Measurements from ENCODE around the gene DNLZ.

DNA sequence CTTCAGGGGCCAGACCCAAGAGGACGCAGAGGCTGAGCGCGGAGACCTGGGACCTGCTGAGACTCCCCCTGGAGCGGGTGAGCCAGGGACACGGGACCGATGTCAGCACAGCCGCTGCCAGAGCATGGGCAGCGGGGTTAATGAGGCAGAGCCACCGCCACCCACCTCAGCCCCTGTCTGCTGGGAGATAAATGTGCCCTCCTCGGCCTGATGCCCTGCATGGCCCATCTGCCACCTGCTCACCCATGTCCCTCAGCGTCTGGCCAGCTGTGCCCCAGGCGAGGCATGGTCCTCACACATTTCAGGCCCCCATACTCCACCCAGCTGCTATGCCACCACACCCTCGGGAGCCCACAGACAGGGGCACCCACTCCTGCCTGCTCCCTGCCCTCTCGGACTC lies 14.9 kb downstream of the DNLZ start:
- TF ChIP-seq, protein P1, sequence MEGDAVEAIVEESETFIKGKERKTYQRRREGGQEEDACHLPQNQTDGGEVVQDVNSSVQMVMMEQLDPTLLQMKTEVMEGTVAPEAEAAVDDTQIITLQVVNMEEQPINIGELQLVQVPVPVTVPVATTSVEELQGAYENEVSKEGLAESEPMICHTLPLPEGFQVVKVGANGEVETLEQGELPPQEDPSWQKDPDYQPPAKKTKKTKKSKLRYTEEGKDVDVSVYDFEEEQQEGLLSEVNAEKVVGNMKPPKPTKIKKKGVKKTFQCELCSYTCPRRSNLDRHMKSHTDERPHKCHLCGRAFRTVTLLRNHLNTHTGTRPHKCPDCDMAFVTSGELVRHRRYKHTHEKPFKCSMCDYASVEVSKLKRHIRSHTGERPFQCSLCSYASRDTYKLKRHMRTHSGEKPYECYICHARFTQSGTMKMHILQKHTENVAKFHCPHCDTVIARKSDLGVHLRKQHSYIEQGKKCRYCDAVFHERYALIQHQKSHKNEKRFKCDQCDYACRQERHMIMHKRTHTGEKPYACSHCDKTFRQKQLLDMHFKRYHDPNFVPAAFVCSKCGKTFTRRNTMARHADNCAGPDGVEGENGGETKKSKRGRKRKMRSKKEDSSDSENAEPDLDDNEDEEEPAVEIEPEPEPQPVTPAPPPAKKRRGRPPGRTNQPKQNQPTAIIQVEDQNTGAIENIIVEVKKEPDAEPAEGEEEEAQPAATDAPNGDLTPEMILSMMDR (IDR thresholded peaks at IDR 0.05) = no peak
- no peak for TF ChIP-seq POLR2A (IDR thresholded peaks at IDR 0.05)
